ENCODE data around the gene PIGR.

DNA sequence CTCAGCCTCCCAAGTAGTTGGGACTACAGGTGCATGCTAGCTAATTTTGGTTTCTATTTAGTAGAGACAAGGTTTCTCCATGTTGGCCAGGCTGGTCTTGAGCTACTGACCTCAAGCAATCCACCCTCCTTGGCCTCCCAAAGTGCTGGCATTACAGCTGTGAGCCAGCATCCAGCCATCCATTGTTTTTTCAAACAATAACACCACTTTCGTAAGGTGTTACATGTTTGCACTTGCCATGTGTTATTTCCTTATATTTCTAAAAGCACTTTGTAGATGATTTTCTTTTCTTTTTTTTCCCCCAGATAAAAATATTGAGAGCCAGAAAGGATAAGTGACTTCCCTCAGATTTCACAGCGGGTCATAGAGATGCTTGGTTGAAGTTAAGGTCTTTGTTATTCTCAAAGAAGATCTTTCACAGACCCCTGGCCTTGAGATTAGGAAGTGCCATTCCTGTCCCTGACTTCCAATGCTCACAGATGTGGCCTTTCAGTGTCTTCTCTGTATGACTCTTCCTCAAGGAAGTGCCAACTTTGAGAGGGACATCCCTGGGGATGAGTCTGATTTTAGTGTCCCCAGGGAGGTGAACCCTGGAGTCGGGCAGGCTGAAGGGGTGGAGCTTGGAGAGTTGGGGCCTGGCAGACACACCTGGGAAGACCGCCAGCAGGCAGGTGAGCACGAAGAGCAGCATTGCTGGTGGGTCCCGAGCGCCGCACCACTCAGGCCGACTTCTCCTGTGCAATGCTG lies 6.3 kb downstream of the PIGR start:
- TF ChIP-seq, protein P1, sequence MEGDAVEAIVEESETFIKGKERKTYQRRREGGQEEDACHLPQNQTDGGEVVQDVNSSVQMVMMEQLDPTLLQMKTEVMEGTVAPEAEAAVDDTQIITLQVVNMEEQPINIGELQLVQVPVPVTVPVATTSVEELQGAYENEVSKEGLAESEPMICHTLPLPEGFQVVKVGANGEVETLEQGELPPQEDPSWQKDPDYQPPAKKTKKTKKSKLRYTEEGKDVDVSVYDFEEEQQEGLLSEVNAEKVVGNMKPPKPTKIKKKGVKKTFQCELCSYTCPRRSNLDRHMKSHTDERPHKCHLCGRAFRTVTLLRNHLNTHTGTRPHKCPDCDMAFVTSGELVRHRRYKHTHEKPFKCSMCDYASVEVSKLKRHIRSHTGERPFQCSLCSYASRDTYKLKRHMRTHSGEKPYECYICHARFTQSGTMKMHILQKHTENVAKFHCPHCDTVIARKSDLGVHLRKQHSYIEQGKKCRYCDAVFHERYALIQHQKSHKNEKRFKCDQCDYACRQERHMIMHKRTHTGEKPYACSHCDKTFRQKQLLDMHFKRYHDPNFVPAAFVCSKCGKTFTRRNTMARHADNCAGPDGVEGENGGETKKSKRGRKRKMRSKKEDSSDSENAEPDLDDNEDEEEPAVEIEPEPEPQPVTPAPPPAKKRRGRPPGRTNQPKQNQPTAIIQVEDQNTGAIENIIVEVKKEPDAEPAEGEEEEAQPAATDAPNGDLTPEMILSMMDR (optimal IDR thresholded peaks at IDR 0.05 in 1 of 3, IDR thresholded peaks at IDR 0.05 in 1 of 3, conservative IDR thresholded peaks at IDR 0.05 in 1 of 3; ENCODE audit: extremely low read depth in 1 of 3, insufficient read depth in 2 of 3, low read length in 3 of 3) = no peak
- TF ChIP-seq EZH2 (IDR thresholded peaks at IDR 0.05; ENCODE audit: low read length) = no peak

Measured in keratinocyte (primary cell).